PC-9 (cell line): ENCODE measurements around the gene USP35. TPM values are rescaled to one million over a fixed set of nuclear protein-coding genes. Genes with fewer than 3 reads are reported as not detected.

ENCODE experiments used
- BruUV-seq: library from RNA; stranded (reverse); fragments of 400-500 nt; replicated peaks from 2 replicates; lab custom pipeline; 2021; lab: Mats Ljungman, UMichigan
- CTCF ChIA-PET: fragments of 300-600 bp; sonication (Branson Sonifier 250); formaldehyde crosslinking; loops from one replicate; lab custom pipeline; 2022; ENCODE audit warnings: antibody characterized with exemption; lab: Charles Lee
- POLR2A ChIA-PET: fragments of 300-600 bp; sonication (Branson Sonifier 250); formaldehyde crosslinking; loops from one replicate; lab custom pipeline; 2022; ENCODE audit warnings: antibody characterized with exemption; ENCODE audit not compliant: unreplicated experiment; lab: Charles Lee
- DNase-seq, 2 experiments: peaks; one replicate each; pipeline versions ENCODE4 v3.0.0 to v3.0.0-alpha.2; 2015 to 2022; ENCODE audit warnings: mixed read lengths in 1 of 2
- H2AFZ ChIP-seq: fragments of 200-600 bp; sonication (generic); 2 replicates; pipeline ENCODE4 v1.8.1; 2017; ENCODE audit warnings: antibody characterized with exemption
- H3F3A ChIP-seq: fragments of 200-600 bp; sonication (generic); 2 replicates; pipeline ENCODE4 v1.8.1; 2017; ENCODE audit warnings: antibody characterized with exemption, mild to moderate bottlenecking, low read depth; ENCODE audit not compliant: insufficient read depth
- H3K27ac ChIP-seq: fragments of 200-600 bp; sonication (generic); 2 replicates; pipeline ENCODE4 v1.6.1; 2016; ENCODE audit warnings: mixed run types
- H3K27me3 ChIP-seq: fragments of 200-600 bp; sonication (generic); 2 replicates; pipeline ENCODE4 v1.6.1; 2016; ENCODE audit warnings: low read depth, mixed run types; ENCODE audit not compliant: insufficient read depth
- H3K36me3 ChIP-seq: fragments of 200-600 bp; sonication (generic); 2 replicates; pipeline ENCODE4 v1.6.1; 2016; ENCODE audit warnings: low read depth, mixed run types
- H3K4me1 ChIP-seq: fragments of 200-600 bp; sonication (generic); replicated peaks from 2 replicates; pipeline ENCODE4 v1.6.1; 2016; ENCODE audit warnings: mixed run types; ENCODE audit not compliant: insufficient read depth
- H3K4me2 ChIP-seq: fragments of 200-600 bp; sonication (generic); 2 replicates; pipeline ENCODE4 v1.6.1; 2017; ENCODE audit warnings: mixed run types
- H3K4me3 ChIP-seq: fragments of 200-600 bp; sonication (generic); 2 replicates; pipeline ENCODE4 v1.6.1; 2016; ENCODE audit warnings: mixed run types
- H3K79me2 ChIP-seq: fragments of 200-600 bp; sonication (generic); 2 replicates; pipeline ENCODE4 v1.6.1; 2017; ENCODE audit warnings: low read depth, mixed run types
- H3K9me2 ChIP-seq: fragments of 200-600 bp; sonication (generic); 2 replicates; pipeline ENCODE4 v1.8.1; 2017; ENCODE audit warnings: mild to moderate bottlenecking; ENCODE audit not compliant: insufficient read depth
- H3K9me3 ChIP-seq: fragments of 200-600 bp; sonication (generic); 2 replicates; pipeline ENCODE4 v1.8.1; 2016; ENCODE audit warnings: low read depth; ENCODE audit not compliant: insufficient read depth
- H4K20me1 ChIP-seq: fragments of 200-600 bp; sonication (generic); 2 replicates; pipeline ENCODE4 v1.8.1; 2017; ENCODE audit not compliant: insufficient read depth
- EZH2 ChIP-seq: fragments of 200-600 bp; sonication (generic); IDR thresholded peaks from 2 replicates; pipeline ENCODE4 v1.8.0; 2017; ENCODE audit warnings: antibody characterized with exemption, low read depth
- intact Hi-C: fragments of 100-400 bp; cut with micrococcal nuclease; formaldehyde crosslinking; loops from one replicate; pipeline ENCODE4 v1.10.0; 2022; ENCODE audit not compliant: unreplicated experiment
- total RNA-seq: library from RNA; stranded (reverse); gene quantifications from 2 replicates; pipeline ENCODE4 v1.2.3, GENCODE V29; 2021
- TF ChIP-seq, protein P1 (sequence below): fragments of 200-600 bp; sonication (generic); conservative IDR thresholded peaks from 2 replicates; pipeline ENCODE4 v1.6.1; 2017; ENCODE audit warnings: mixed run types, antibody characterized with exemption, mild to moderate bottlenecking, moderate library complexity

The USP35 gene
- total RNA-seq, 1 experiment from 2014 or later, result 13.5 TPM

DNA sequence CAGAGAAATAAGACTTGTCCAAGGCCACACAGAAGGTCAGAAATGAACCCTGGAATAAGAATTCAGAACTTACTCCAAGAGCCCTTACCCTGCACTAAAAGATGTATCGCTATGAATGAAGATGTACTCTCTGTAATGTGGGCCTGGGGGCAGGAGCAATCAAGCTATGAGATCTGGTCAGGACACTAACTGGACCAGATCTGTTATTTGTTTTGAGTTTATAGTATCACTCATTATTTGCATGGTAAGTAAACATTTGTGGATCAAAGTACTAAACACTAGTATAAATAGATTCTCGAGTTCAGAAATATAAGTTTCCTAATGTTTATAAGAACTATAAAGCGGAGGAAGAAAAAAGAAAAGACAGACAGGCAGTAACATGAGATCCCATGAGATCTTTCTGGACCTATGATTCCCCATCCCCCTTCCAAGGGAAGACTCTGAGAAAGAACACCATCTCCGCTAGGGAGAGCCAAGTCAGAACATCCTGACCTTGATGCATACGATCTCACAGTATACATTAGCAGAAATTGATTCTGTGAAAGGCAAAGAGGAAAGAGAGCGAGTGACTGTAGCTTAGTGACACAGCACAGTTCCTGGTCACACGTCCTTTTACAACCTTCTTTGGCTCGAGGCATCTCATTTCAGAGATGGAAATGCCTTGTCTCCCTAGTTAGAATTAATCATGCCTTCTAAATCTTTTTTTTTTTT is 71.2 kb downstream of the USP35 start:
- Histone ChIP-seq H3K36me3 (no peaks in the 10 kb centered on the region), H3K9me3 (no peaks in the 10 kb centered on the region), H3K9me2 (no peaks in the 10 kb centered on the region), H3K4me1 (no peaks in the 10 kb centered on the region), H3K4me3 (no peak overlapping the region), H3F3A (no peaks in the 10 kb centered on the region), H2AFZ (no peak overlapping the region), H3K79me2 (no peaks in the 10 kb centered on the region), H3K27me3 (no peaks in the 10 kb centered on the region), H4K20me1 (no peaks in the 10 kb centered on the region), H3K4me2 (no peak overlapping the region), H3K27ac (no peak overlapping the region)
- ChIA-PET CTCF (no interaction called here), POLR2A (no interaction called here)
- BruUV-seq, result no TSS peak
- DNase-seq, result no peak
- TF ChIP-seq, protein P1, sequence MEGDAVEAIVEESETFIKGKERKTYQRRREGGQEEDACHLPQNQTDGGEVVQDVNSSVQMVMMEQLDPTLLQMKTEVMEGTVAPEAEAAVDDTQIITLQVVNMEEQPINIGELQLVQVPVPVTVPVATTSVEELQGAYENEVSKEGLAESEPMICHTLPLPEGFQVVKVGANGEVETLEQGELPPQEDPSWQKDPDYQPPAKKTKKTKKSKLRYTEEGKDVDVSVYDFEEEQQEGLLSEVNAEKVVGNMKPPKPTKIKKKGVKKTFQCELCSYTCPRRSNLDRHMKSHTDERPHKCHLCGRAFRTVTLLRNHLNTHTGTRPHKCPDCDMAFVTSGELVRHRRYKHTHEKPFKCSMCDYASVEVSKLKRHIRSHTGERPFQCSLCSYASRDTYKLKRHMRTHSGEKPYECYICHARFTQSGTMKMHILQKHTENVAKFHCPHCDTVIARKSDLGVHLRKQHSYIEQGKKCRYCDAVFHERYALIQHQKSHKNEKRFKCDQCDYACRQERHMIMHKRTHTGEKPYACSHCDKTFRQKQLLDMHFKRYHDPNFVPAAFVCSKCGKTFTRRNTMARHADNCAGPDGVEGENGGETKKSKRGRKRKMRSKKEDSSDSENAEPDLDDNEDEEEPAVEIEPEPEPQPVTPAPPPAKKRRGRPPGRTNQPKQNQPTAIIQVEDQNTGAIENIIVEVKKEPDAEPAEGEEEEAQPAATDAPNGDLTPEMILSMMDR, result no peak
- no peak for TF ChIP-seq EZH2
- intact Hi-C loops, result no loop called here

DNA sequence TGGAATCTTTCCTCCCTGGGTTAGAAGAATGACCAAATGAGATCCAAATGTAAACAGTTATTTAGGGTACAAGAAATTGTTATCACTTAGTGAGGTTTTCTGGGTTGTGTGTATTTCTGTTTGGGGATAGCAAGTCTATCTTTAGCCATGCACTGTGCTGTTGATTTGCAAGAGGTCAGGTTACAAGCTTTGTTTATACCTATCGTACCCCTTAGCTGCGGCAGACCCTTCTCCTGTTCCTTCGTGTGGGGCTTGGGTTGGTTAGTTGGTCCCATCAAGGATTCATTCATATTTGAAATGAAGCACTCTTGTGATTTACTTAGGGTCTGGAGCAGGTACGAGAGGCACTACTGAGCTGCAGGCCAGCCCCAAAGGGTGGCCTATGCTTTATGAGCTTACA is 72.6 kb downstream of the USP35 start:
- no TSS peak for BruUV-seq
- ChIA-PET POLR2A (interaction anchor here (0.6 kb wide), 1 partner anchor 154 kb away, joined by 3 read pairs; no protein-coding TSS in a partner anchor), CTCF (no interaction called here)
- Histone ChIP-seq H3F3A (no peaks in the 10 kb centered on the region), H3K4me2 (no peak overlapping the region), H3K4me1 (no peaks in the 10 kb centered on the region), H4K20me1 (no peaks in the 10 kb centered on the region), H2AFZ (no peak overlapping the region), H3K36me3 (no peaks in the 10 kb centered on the region), H3K9me3 (no peaks in the 10 kb centered on the region), H3K9me2 (no peaks in the 10 kb centered on the region), H3K27me3 (no peaks in the 10 kb centered on the region), H3K79me2 (no peaks in the 10 kb centered on the region), H3K4me3 (no peak overlapping the region), H3K27ac (no peak overlapping the region)
- no peak for DNase-seq
- TF ChIP-seq, protein P1, result no peak
- no peak for TF ChIP-seq EZH2
- intact Hi-C loops, result no loop called here

DNA sequence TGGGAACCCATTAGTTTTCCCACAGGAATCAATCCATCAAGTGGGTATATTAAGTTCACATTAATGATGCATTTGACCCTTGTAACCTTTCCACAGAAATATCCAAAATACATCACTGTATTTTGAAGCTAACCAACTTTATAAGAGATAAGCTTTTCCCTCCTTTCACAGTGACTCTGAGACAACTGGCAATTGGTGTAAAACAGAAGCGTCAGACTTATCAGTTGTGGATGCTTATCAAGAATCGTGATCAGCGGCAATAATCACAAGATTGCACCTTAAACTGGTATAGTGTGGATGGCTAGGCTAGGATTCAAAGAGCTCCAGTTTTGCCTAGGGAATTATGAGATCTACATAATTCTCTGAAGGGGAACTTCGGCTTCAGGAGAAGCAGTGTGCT is 73.1 kb downstream of the USP35 start:
- no peaks in the 10 kb centered on the region for H3F3A ChIP-seq
- H3K4me1 ChIP-seq, result no peaks in the 10 kb centered on the region
- no peaks in the 10 kb centered on the region for H3K79me2 ChIP-seq
- no peak overlapping the region for H3K4me2 ChIP-seq
- H4K20me1 ChIP-seq, result no peaks in the 10 kb centered on the region
- no peak overlapping the region for H3K27ac ChIP-seq
- H3K9me3 ChIP-seq, result no peaks in the 10 kb centered on the region
- no peak overlapping the region for H3K4me3 ChIP-seq
- POLR2A ChIA-PET, result no interaction called here
- H3K9me2 ChIP-seq, result no peaks in the 10 kb centered on the region
- no TSS peak for BruUV-seq
- TF ChIP-seq EZH2, result no peak
- H2AFZ ChIP-seq, result no peak overlapping the region
- intact Hi-C loops, result no loop called here
- H3K36me3 ChIP-seq, result no peaks in the 10 kb centered on the region
- no peak for DNase-seq
- no peaks in the 10 kb centered on the region for H3K27me3 ChIP-seq
- CTCF ChIA-PET, result no interaction called here
